ENCODE data around the gene INA.

- TF ChIP-seq CTCF (IDR thresholded peaks at IDR 0.05) (no peak), POLR2A (IDR thresholded peaks at IDR 0.05) (no peak)
These were observed 22.2 kb upstream of the INA start for GRCh38 chr10:103254538-103255325.

Data from ovary (tissue), 3 donors.